ENCODE results near the gene SYNDIG1.

SYNDIG1 gene

DNA sequence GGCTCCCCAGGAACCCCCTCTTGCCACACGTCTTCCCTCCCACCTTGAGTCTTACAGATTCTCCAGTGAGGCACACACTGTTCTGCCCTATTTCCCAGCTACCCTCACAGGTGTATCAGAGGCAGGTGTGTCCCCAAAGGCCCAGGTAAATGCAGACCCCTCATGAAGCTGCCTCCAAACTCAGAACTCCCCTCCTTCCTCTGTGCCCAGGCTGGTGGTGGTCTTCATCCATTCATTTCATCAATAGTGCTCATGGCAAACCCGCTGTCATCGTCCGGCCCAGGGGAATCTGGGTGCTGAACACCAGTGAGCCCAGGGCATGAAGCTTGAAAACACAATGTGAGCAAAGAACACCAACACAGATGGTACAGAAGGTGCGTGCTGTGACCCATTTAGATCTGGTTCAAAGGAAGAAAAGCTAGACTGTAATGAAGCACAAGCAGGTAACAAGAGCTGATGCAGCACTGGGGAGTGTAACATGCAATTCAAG lies 213.1 kb downstream of the SYNDIG1 start:
- TF ChIP-seq, protein P1, sequence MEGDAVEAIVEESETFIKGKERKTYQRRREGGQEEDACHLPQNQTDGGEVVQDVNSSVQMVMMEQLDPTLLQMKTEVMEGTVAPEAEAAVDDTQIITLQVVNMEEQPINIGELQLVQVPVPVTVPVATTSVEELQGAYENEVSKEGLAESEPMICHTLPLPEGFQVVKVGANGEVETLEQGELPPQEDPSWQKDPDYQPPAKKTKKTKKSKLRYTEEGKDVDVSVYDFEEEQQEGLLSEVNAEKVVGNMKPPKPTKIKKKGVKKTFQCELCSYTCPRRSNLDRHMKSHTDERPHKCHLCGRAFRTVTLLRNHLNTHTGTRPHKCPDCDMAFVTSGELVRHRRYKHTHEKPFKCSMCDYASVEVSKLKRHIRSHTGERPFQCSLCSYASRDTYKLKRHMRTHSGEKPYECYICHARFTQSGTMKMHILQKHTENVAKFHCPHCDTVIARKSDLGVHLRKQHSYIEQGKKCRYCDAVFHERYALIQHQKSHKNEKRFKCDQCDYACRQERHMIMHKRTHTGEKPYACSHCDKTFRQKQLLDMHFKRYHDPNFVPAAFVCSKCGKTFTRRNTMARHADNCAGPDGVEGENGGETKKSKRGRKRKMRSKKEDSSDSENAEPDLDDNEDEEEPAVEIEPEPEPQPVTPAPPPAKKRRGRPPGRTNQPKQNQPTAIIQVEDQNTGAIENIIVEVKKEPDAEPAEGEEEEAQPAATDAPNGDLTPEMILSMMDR (conservative IDR thresholded peaks at IDR 0.05; ENCODE audit: low read depth, low read length): no peak

DNA sequence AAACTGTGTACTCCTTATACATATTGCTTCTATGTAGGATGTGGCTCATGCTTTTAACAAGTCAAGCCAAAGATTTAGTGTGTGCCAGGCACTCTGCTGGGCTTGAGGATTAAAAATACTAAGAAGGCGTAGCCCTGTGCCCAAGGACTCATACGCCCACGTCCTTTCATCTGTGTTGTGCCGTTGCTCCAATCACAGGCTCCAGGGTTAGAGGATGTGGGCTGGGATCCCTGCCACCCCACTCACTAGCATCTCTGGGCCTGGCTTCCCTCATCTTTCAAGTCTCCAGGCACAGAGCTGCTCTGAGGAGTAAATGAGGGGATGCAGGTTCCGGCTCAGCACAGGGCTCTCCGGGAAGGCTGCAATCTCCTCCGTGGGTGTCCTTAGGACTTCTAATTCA lies 214.2 kb downstream of the SYNDIG1 start:
- DNase-seq (ENCODE audit: low read depth): no peak
- no peak overlapping the region for H3K4me3 ChIP-seq (ENCODE audit: low read depth, low read length)
- TF ChIP-seq, protein P1 (conservative IDR thresholded peaks at IDR 0.05; ENCODE audit: low read depth, low read length): no peak

More for the DNA sequence above, 213.1 kb downstream of the SYNDIG1 start:
- DNase-seq (ENCODE audit: low read depth): no peak
- H3K4me3 ChIP-seq (ENCODE audit: low read depth, low read length): no peak overlapping the region

DNA sequence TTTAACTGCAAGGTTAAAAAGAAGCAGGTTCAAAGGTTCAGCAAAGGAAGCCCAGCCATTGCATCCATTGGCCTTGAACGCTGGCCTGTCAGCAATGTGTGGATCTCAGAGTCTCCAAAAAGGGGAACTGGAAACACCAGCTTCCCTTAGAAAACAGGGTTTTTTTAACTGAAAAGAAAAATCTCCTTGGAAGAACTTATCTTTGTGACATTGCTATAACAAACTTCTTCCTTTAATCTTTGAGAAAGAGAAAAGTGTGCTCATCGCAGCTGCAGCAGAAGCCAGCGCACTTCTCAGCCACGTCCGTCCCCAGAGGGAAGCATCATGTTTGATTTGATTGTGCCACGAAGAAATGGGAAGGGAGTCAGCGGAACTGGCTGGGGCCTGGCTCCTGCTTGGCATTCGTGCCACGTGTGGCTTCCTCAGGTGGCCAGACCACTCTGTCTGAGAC lies 215.0 kb downstream of the SYNDIG1 start:
- TF ChIP-seq, protein P1 (conservative IDR thresholded peaks at IDR 0.05; ENCODE audit: low read depth, low read length): no peak
- H3K4me3 ChIP-seq (ENCODE audit: low read depth, low read length): no peak overlapping the region
- no peak for DNase-seq (ENCODE audit: low read depth)

DNA sequence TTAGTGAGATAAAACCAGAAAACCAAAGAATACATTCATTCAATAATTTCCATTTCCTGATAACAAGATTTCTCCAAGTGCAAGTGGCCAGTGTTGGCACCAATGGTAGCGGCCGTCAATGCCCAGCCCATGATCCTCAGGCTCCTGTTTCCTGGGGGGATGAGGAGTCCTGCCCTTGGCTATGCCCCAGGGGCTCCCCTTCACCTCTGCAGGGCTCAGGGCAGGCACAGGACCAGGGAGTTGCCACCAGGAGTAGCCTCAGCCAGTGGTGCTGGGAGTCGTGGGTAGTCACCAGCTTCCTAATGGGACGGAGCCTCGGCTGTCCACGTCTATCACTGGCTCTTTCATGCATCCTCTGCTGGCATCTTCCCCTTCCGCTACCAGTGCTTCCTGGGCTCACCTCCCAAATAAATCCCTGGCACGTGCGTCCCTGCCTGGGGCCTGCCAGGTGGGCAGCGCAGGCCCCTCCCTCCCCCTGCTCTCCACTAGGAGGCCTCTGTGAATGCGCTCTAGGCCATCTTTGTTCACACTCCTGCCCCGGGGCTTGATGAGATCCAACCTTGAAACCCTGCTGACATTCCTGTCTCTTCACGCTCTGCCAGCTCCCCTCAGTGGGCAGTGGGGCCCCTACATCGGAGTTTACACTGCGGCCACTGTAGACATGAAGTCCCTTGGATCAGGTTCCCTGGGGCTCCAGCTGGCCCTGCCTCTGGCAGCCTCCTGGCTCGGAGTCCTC lies 215.7 kb downstream of the SYNDIG1 start:
- no peak overlapping the region for H3K4me3 ChIP-seq (ENCODE audit: low read depth, low read length)
- TF ChIP-seq, protein P1 (conservative IDR thresholded peaks at IDR 0.05; ENCODE audit: low read depth, low read length): no peak
- no peak for DNase-seq (ENCODE audit: low read depth)

DNA sequence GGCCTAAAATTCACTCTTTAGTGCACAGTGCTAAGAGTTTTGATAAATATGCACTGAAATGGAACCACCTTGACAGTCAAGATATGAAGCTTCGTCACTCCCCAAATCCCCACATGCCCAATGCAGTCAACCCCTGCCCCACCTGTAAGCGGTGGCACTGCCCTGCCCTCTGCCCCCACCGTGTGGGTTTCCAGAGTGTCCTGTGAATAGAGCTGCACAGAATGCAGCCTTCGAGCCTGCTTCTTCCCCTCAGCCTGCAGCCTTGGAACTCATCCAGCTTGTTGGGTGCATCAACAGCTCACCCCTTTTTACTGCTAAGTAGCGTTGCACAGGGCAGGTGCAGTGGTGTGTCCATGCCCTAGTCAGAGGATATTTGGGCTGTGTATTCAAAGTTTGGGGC lies 216.3 kb downstream of the SYNDIG1 start:
- no peak overlapping the region for H3K4me3 ChIP-seq (ENCODE audit: low read depth, low read length)
- DNase-seq (ENCODE audit: low read depth): no peak
- TF ChIP-seq, protein P1 (conservative IDR thresholded peaks at IDR 0.05; ENCODE audit: low read depth, low read length): no peak

DNA sequence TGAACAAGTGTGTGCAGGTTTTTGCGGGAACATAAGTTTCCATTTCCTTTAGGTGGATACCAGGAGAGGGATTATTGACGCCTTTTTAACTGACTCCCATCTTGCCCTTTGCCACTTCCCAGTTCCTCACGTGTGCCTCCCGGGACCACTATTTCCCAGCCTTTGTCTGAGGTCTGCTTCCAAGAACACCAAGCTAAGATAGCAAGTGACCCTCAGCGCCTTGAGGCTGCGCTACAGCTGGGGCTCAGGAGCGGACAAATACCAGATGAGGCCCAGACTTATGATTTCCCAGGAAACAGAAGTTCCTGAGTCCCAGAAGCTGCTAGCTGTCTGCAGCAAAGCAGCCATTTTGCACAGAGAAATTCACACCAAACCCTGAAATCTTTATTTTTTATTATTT lies 216.7 kb downstream of the SYNDIG1 start:
- TF ChIP-seq, protein P1 (conservative IDR thresholded peaks at IDR 0.05; ENCODE audit: low read depth, low read length): no peak
- DNase-seq (ENCODE audit: low read depth): no peak

DNA sequence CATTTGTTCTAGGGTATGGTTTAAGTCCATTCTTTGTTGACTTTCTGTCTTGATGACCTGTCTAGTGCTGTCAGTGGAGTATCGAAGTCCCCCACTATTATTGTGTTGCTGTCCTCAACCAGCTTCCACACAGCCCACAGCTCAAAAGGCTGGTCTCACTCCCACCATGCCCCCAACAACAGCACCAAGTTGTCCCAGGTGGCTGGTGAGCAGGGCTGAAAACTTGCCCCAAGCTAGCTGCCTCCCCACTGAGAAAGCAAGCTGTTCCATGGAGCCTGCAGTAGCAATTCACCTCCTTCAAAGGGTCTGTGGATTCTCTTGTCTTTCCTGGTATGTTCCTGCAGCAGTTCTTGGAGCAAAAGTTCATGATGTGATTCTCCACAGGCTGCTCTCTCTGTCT lies 221.0 kb downstream of the SYNDIG1 start:
- TF ChIP-seq, protein P1 (conservative IDR thresholded peaks at IDR 0.05; ENCODE audit: low read depth, low read length): no peak
- no peak for DNase-seq (ENCODE audit: low read depth)
- H3K4me3 ChIP-seq (ENCODE audit: low read depth, low read length): no peak overlapping the region

More for the DNA sequence above, 216.7 kb downstream of the SYNDIG1 start:
- H3K4me3 ChIP-seq (ENCODE audit: low read depth, low read length): no peak overlapping the region

Data from choroid plexus epithelial cell (primary cell).